Fibroblast of pulmonary artery (primary cell): ENCODE results near the gene PRPF6.

ENCODE experiments used
- DNase-seq: peaks from one replicate; pipeline ENCODE4 v3.0.0-alpha.2; 2010; ENCODE audit warnings: low read depth
- H3K4me3 ChIP-seq: replicated peaks from 2 replicates; pipeline ENCODE4 v1.5.1; 2011; ENCODE audit warnings: low read depth, mild to moderate bottlenecking, control low read depth, low read length, moderate library complexity
- CTCF ChIP-seq: IDR thresholded peaks from 2 replicates; pipeline ENCODE4 v1.5.1; 2011; ENCODE audit warnings: mild to moderate bottlenecking, control low read depth, low read length, inconsistent platforms; ENCODE audit errors: missing control alignments

The PRPF6 gene

GRCh38 chr20:63945921-63946920, 34.7 kb upstream of the PRPF6 start:
- DNase-seq: no peak
- no peak overlapping the region for H3K4me3 ChIP-seq
- no peak for TF ChIP-seq CTCF

GRCh38 chr20:63946986-63947637, 33.8 kb upstream of the PRPF6 start:
- H3K4me3 ChIP-seq: no peak overlapping the region
- no peak for TF ChIP-seq CTCF
- no peak for DNase-seq

- no peak overlapping the region for H3K4me3 ChIP-seq
- TF ChIP-seq CTCF: no peak
- no peak for DNase-seq
Observed at GRCh38 chr20:63947638-63948456, 33.1 kb upstream of the PRPF6 start.

- TF ChIP-seq CTCF: no peak
- H3K4me3 ChIP-seq: no peak overlapping the region
- DNase-seq: no peak
Observed at GRCh38 chr20:63950701-63951397, 30.1 kb upstream of the PRPF6 start.

GRCh38 chr20:63951398-63952209, 29.3 kb upstream of the PRPF6 start:
- no peak for DNase-seq
- TF ChIP-seq CTCF: no peak
- no peak overlapping the region for H3K4me3 ChIP-seq

GRCh38 chr20:63952210-63952535, 28.8 kb upstream of the PRPF6 start:
- no peak for DNase-seq
- TF ChIP-seq CTCF: no peak
- H3K4me3 ChIP-seq: no peak overlapping the region
